Endothelial cell of umbilical vein (primary cell): ENCODE results near the gene SERPINE3. TPM values are rescaled to one million over a fixed set of nuclear protein-coding genes. Genes with fewer than 3 reads are reported as not detected.

Source experiments
- BruUV-seq: library from RNA; stranded (reverse); fragments of 400-500 nt; replicated peaks from 2 replicates; lab custom pipeline; 2021; lab: Mats Ljungman, UMichigan
- CTCF ChIA-PET: fragments of 300-600, 350-600 bp; sonication (Branson Sonifier 250); formaldehyde crosslinking; loops from one replicate; lab custom pipeline; 2021; ENCODE audit warnings: antibody characterized with exemption, inconsistent platforms; lab: Charles Lee
- POLR2A ChIA-PET: fragments of 300-600, 350-600 bp; sonication (Branson Sonifier 250); formaldehyde crosslinking; loops from one replicate; lab custom pipeline; 2021; ENCODE audit warnings: antibody characterized with exemption, inconsistent platforms; lab: Charles Lee
- DNase-seq: peaks from one replicate; pipeline ENCODE4 v3.0.0-alpha.2; 2011; ENCODE audit warnings: low read depth, low spot score
- FAIRE-seq: peaks from 2 replicates; lab custom pipeline; 2011; peaks lifted over from hg19 to GRCh38; lab: Jason Lieb, UNC
- H2AFZ ChIP-seq: 2 replicates; pipeline ENCODE4 v1.6.0; 2012; ENCODE audit warnings: low read depth, low read length, control low read depth, inconsistent platforms
- H3K27ac ChIP-seq: 2 replicates; pipeline ENCODE4 v1.5.1; 2011; ENCODE audit warnings: low read depth, mild to moderate bottlenecking, control low read depth, low read length, moderate library complexity; ENCODE audit not compliant: insufficient read depth
- H3K27me3 ChIP-seq, 2 experiments: 2 replicates each; pipeline versions ENCODE4 v1.6.0 to v1.6.1; 2011; ENCODE audit warnings: low read length in 2 of 2, mixed read lengths in 1 of 2; ENCODE audit not compliant: control insufficient read depth in 2 of 2, insufficient read depth in 2 of 2
- H3K36me3 ChIP-seq, 2 experiments: 2 replicates in 1 of 2; 3 replicates in 1 of 2; pipeline ENCODE4 v1.5.1; 2011; ENCODE audit warnings: low read length in 2 of 2, mild to moderate bottlenecking in 1 of 2, moderate library complexity in 1 of 2; ENCODE audit not compliant: control insufficient read depth in 2 of 2, insufficient read depth in 2 of 2; ENCODE audit errors: extremely low read depth in 1 of 2
- H3K4me1 ChIP-seq: 3 replicates; pipeline ENCODE4 v1.5.1; 2011; ENCODE audit warnings: mild to moderate bottlenecking, low read length; ENCODE audit not compliant: control insufficient read depth, insufficient read depth; ENCODE audit errors: extremely low read depth
- H3K4me2 ChIP-seq: 2 replicates; pipeline ENCODE4 v1.6.1; 2011; ENCODE audit warnings: low read length, control low read depth, mixed read lengths; ENCODE audit not compliant: insufficient read depth
- H3K4me3 ChIP-seq, 3 experiments: fragments of 200-600 bp in 1 of 3; sonication (generic), shearing (Covaris generic) in 1 of 3; replicated peaks in 1 of 3; 2 replicates each; pipeline ENCODE4 v1.5.1; 2011 to 2016; ENCODE audit warnings: control low read depth in 3 of 3, low read length in 3 of 3, mild to moderate bottlenecking in 2 of 3, inconsistent platforms in 1 of 3, low read depth in 1 of 3, moderate library complexity in 1 of 3; ENCODE audit not compliant: insufficient read depth in 1 of 3
- H3K79me2 ChIP-seq: 2 replicates; pipeline ENCODE4 v1.6.0; 2012; ENCODE audit warnings: low read length, inconsistent platforms; ENCODE audit not compliant: control insufficient read depth, insufficient read depth
- H3K9ac ChIP-seq: replicated peaks from 2 replicates; pipeline ENCODE3; 2011; ENCODE audit warnings: low read length, control low read depth; ENCODE audit not compliant: insufficient read depth; ENCODE audit errors: extremely low read depth
- H3K9me1 ChIP-seq: replicated peaks from 3 replicates; pipeline ENCODE4 v1.6.0; 2011; ENCODE audit warnings: mild to moderate bottlenecking, low read length; ENCODE audit not compliant: control insufficient read depth, insufficient read depth; ENCODE audit errors: extremely low read depth
- H3K9me3 ChIP-seq: replicated peaks from 2 replicates; pipeline ENCODE4 v1.5.1; 2012; ENCODE audit warnings: low read length, inconsistent platforms; ENCODE audit not compliant: control insufficient read depth, insufficient read depth
- H4K20me1 ChIP-seq: replicated peaks from 2 replicates; pipeline ENCODE3; 2011; ENCODE audit warnings: mild to moderate bottlenecking, low read length; ENCODE audit not compliant: control insufficient read depth, insufficient read depth; ENCODE audit errors: extremely low read depth
- EZH2 ChIP-seq: IDR thresholded peaks from 2 replicates; pipeline ENCODE4 v1.6.1; 2012; ENCODE audit warnings: borderline replicate concordance, low read depth, mild to moderate bottlenecking, moderate library complexity, low read length, inconsistent platforms; ENCODE audit not compliant: severe bottlenecking
- JUN ChIP-seq: IDR thresholded peaks from 2 replicates; pipeline ENCODE4 v1.6.1; 2011; ENCODE audit warnings: borderline replicate concordance, low read depth; ENCODE audit not compliant: insufficient read length, insufficient read depth
- POLR2A ChIP-seq: IDR thresholded peaks from 2 replicates; pipeline ENCODE4 v1.6.1; 2012; ENCODE audit warnings: low read depth, mild to moderate bottlenecking, control low read depth, low read length
- dilution Hi-C: fragments of 300-500 bp; cut with MboI; formaldehyde crosslinking; loops from one replicate; pipeline ENCODE4 v1.15.0; 2019; ENCODE audit warnings: low sequenced_read_pairs; ENCODE audit not compliant: extremely low pct_ligation_motif_present
- intact Hi-C: fragments of 100-400 bp; cut with micrococcal nuclease; formaldehyde crosslinking; loops from one replicate; pipeline ENCODE4 v1.10.0; 2022
- microRNA-seq: library from miRNA; unstranded; fragments of <30 nt; microRNA quantifications from one replicate; pipeline ENCODE4 v1.2.0, GENCODE V29; 2021; ENCODE audit warnings: borderline number of aligned reads, borderline replicate concordance
- polyA plus RNA-seq, 4 experiments: library from polyadenylated mRNA; depleted of rRNA in 3 of 4; stranded (reverse) in 3 of 4; unstranded in 1 of 4; fragments of >200 nt; gene quantifications; 2 replicates each; pipeline versions ENCODE4 v1.2.1 to v1.2.3, GENCODE V29; 2011 to 2012; ENCODE audit warnings: missing spikeins in 1 of 4
- small RNA-seq: library from RNA; depleted of rRNA; stranded (forward); fragments of <200 nt; gene quantifications from one replicate; pipeline ENCODE3, GENCODE V24; 2012; ENCODE audit warnings: low replicate concordance, low read depth; ENCODE audit not compliant: insufficient read depth, insufficient read length
- total RNA-seq: library from RNA; stranded (reverse); gene quantifications from 2 replicates; pipeline ENCODE4 v1.2.3, GENCODE V29; 2021

SERPINE3 gene
- total and polyA plus RNA-seq, 2 donors (not counting 3 experiments of a cell fraction or from before 2014, with no cell fraction given) = not detected

DNA sequence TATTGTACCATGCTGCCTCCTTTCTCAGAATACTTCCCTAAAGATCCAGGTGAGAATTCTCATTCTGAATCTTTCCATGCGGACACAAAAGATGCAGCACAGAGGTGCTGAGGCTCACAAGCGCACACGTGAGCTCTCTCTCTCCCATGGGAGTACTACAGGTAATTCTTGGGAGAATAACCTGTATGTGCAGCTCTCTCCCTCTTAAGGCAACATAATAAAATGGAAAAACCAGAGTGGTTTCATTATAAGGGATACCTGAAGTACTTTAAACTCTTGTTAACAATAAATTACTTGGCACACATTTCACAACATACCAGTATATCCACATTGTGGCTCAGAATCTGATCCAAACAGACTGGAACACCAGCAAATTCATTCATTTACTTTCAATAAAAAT lies 72.9 kb downstream of the SERPINE3 start:
- Histone ChIP-seq H3K4me2 (no peak overlapping the region), H3K9me1 (no peaks in the 10 kb centered on the region), H4K20me1 (peaks cover 6% of the 10 kb centered on the region), H3K9me3 (no peaks in the 10 kb centered on the region), H2AFZ (no peak overlapping the region), H3K27ac (no peak overlapping the region), H3K79me2 (peaks cover 65% of the 10 kb centered on the region), H3K9ac (no peak overlapping the region), H3K4me1 (peaks cover 8% of the 10 kb centered on the region), H3K4me3 (no peak overlapping the region), H3K27me3 (no peaks in the 10 kb centered on the region), H3K36me3 (peaks cover 0 to 4% of the 10 kb centered on the region in 2 experiments)
- TF ChIP-seq POLR2A (no peak), JUN (no peak), EZH2 (no peak)
- ChIA-PET CTCF (no interaction called here), POLR2A (no interaction called here)
- BruUV-seq = no TSS peak
- DNase-seq = no peak
- dilution Hi-C loops = no loop called here
- FAIRE-seq = no peak
- intact Hi-C loops = loop anchor here (10.0 kb wide), 1 partner anchor 98 kb away; no protein-coding TSS in a partner anchor

Small RNA genes within 50 kb of the gene (microRNA-seq; reads per million reads assigned to microRNA genes)
- not detected for gene MIR5693

Small RNA genes within 50 kb of the gene (small RNA-seq; reads per million reads assigned to genes)
- not detected for gene MIR5693

Other genes starting within 250 kb of the SERPINE3 start
- not detected in 2 replicates for gene C13orf42, start 228.4 kb upstream of the SERPINE3 start, total RNA-seq
- not detected in 2 replicates for gene C13orf42, start 228.4 kb upstream of the SERPINE3 start, polyA plus RNA-seq
- gene FAM124A, start 117.3 kb upstream of the SERPINE3 start, total RNA-seq = 7.4 and 9.9 TPM in 2 replicates
- gene FAM124A, start 117.3 kb upstream of the SERPINE3 start, polyA plus RNA-seq = 3.8 and 5.2 TPM in 2 replicates
- 38.2 and 45.4 TPM in 2 replicates for gene INTS6, start 113.3 kb downstream of the SERPINE3 start, total RNA-seq
- gene INTS6, start 113.3 kb downstream of the SERPINE3 start, polyA plus RNA-seq = 7.9 and 9.5 TPM in 2 replicates
- gene WDFY2, start 244.8 kb downstream of the SERPINE3 start, total RNA-seq = 5.5 TPM in 2 replicates
- gene WDFY2, start 244.8 kb downstream of the SERPINE3 start, polyA plus RNA-seq = 1.6 and 2.1 TPM in 2 replicates